PFSK-1 (cell line): ENCODE data around the gene RDH12.

Experiments
- FOXP2 ChIP-seq: optimal IDR thresholded peaks from 2 replicates; pipeline ENCODE3; 2011; ENCODE audit warnings: borderline replicate concordance, control low read depth, inconsistent platforms; ENCODE audit not compliant: insufficient read depth; ENCODE audit errors: extremely low read length, extremely low read depth
- POLR2AphosphoS5 ChIP-seq: IDR thresholded peaks from 2 replicates; pipeline ENCODE4 v1.6.1; 2012; ENCODE audit warnings: low read depth, mild to moderate bottlenecking, control low read depth, low read length, moderate library complexity
- SIN3A ChIP-seq: IDR thresholded peaks from 2 replicates; pipeline ENCODE4 v1.6.1; 2012; ENCODE audit warnings: mild to moderate bottlenecking, low read length, moderate library complexity, borderline replicate concordance; ENCODE audit not compliant: insufficient read depth
- TAF1 ChIP-seq: IDR thresholded peaks from 2 replicates; pipeline ENCODE4 v1.6.1; 2012; ENCODE audit warnings: low read length, control low read depth, borderline replicate concordance; ENCODE audit not compliant: insufficient read depth
- TF ChIP-seq, protein P1 (sequence below), 2 experiments: IDR thresholded peaks; 2 replicates each; pipeline versions ENCODE4 v1.6.1 to v1.8.0; 2011 to 2012; ENCODE audit warnings: low read depth in 2 of 2, low read length in 2 of 2, control low read depth in 1 of 2, inconsistent platforms in 1 of 2, mild to moderate bottlenecking in 1 of 2, moderate library complexity in 1 of 2; ENCODE audit not compliant: insufficient read depth in 1 of 2

DNA sequence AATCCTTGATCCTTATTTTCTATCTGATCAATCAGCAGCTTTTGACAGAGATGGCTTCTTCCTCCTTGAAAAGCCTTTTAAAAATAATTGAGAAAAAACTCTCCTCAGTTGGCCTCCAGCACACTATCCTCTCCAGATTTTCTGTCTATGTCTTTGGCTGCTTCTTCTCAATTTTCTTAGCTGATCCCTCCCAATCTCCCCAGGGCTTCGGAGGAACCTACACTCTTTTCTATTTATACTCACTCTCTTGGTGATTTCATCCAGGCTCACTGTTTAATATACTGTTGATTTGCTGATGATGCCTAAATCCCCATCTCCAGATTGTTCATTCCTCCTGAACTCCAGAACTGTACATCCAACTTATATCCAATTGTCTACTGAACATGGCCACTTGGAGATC lies 54.8 kb downstream of the RDH12 start:
- TF ChIP-seq TAF1 (no peak), SIN3A (no peak), POLR2AphosphoS5 (no peak), FOXP2 (no peak)
- TF ChIP-seq, protein P1, sequence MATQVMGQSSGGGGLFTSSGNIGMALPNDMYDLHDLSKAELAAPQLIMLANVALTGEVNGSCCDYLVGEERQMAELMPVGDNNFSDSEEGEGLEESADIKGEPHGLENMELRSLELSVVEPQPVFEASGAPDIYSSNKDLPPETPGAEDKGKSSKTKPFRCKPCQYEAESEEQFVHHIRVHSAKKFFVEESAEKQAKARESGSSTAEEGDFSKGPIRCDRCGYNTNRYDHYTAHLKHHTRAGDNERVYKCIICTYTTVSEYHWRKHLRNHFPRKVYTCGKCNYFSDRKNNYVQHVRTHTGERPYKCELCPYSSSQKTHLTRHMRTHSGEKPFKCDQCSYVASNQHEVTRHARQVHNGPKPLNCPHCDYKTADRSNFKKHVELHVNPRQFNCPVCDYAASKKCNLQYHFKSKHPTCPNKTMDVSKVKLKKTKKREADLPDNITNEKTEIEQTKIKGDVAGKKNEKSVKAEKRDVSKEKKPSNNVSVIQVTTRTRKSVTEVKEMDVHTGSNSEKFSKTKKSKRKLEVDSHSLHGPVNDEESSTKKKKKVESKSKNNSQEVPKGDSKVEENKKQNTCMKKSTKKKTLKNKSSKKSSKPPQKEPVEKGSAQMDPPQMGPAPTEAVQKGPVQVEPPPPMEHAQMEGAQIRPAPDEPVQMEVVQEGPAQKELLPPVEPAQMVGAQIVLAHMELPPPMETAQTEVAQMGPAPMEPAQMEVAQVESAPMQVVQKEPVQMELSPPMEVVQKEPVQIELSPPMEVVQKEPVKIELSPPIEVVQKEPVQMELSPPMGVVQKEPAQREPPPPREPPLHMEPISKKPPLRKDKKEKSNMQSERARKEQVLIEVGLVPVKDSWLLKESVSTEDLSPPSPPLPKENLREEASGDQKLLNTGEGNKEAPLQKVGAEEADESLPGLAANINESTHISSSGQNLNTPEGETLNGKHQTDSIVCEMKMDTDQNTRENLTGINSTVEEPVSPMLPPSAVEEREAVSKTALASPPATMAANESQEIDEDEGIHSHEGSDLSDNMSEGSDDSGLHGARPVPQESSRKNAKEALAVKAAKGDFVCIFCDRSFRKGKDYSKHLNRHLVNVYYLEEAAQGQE (IDR thresholded peaks at IDR 0.05; ENCODE audit: insufficient read depth in 1 of 2, low read depth in 2 of 2, low read length in 2 of 2) = no peak
